ENCODE data around the gene SETBP1. TPM values are rescaled to one million over a fixed set of nuclear protein-coding genes. Genes with fewer than 3 reads are reported as not detected.

SETBP1 gene
- total and polyA plus RNA-seq, 2 of the 4 experiments (the other 2 are of a cell fraction) = 0.19 to 0.36 TPM

GRCh38 chr18:44744161-44745121 is 63.8 kb downstream of the SETBP1 start:
- Histone ChIP-seq H4K20me1 (ENCODE audit: insufficient read depth, low read length) (no peaks in the 10 kb centered on the region), H3K18ac (ENCODE audit: low read depth, low read length) (no peak overlapping the region), H4K8ac (ENCODE audit: low read depth in 2 of 2, low read length in 2 of 2) (no peak overlapping the region), H2AFZ (replicated peaks; ENCODE audit: low read length, poor library complexity) (no peak overlapping the region), H4K5ac (ENCODE audit: low read depth, low read length) (no peak overlapping the region), H3K9ac (ENCODE audit: low read depth, low read length) (no peak overlapping the region), H2AK5ac (ENCODE audit: low read depth, low read length) (no peak overlapping the region), H2BK5ac (ENCODE audit: low read depth, low read length, poor library complexity, severe bottlenecking) (no peak overlapping the region), H2BK15ac (ENCODE audit: low read depth, low read length) (no peak overlapping the region), H3K4me2 (ENCODE audit: low read depth, low read length) (no peak overlapping the region), H3K27me3 (ENCODE audit: control insufficient read depth, insufficient read depth, low read length) (peaks cover 4% of the 10 kb centered on the region; the same call in 1 of the 2 replicates), H3K36me3 (ENCODE audit: control insufficient read depth, insufficient read depth, low read length) (no peaks in the 10 kb centered on the region), H3K9me3 (ENCODE audit: control insufficient read depth, insufficient read depth, low read length) (no peaks in the 10 kb centered on the region), H3K14ac (replicated peaks; ENCODE audit: low read depth, low read length) (no peak overlapping the region), H3K4me1 (ENCODE audit: control insufficient read depth, insufficient read depth, low read length) (no peaks in the 10 kb centered on the region; the same call in 1 of the 2 replicates), H3K79me1 (ENCODE audit: low read depth in 1 of 2, low read length in 2 of 2) (no peaks in the 10 kb centered on the region), H2AK9ac (replicated peaks; ENCODE audit: low read depth, low read length, poor library complexity) (no peak overlapping the region), H2BK120ac (ENCODE audit: low read depth, low read length) (no peak overlapping the region), H3K23ac (ENCODE audit: low read depth, low read length) (no peak overlapping the region), H2BK20ac (ENCODE audit: low read depth, low read length) (no peak overlapping the region), H4K91ac (ENCODE audit: insufficient read depth, low read depth, low read length) (no peak overlapping the region), H3K9me1 (ENCODE audit: insufficient read depth, low read length) (0 out of 2 replicates have a peak, but pooled peaks cover 4% of the 10 kb centered on the region), H3K4ac (ENCODE audit: low read depth, low read length) (no peak overlapping the region), H3K56ac (ENCODE audit: extremely low read depth, insufficient read depth, low read length) (no peak overlapping the region), H3K4me3 (ENCODE audit: insufficient read depth, low read depth, low read length) (no peak overlapping the region), H3K27ac (ENCODE audit: insufficient read depth, low read length) (no peak overlapping the region)
- intact Hi-C loops (cut with micrococcal nuclease) = no loop called here
- POLR2A ChIA-PET (ENCODE audit: unreplicated experiment) = no interaction called here
- whole genome bisulfite sequencing, 2 experiments (ENCODE audit: extremely low coverage in 2 of 2, insufficient read length in 1 of 2) = 75% methylated on average over 23 of the region's 50 CpGs; no CpG with 5 or more reads in 1 of the 2 experiments
- no TSS peak for BruUV-seq (replicated peaks)
- CTCF ChIA-PET = no interaction called here
- no peak for ATAC-seq (ENCODE audit: low read depth)
- no peak for DNase-seq
- dilution Hi-C loops (cut with HindIII; ENCODE audit: low sequenced_read_pairs, unreplicated experiment) = no loop called here
- in situ Hi-C loops (cut with MboI; ENCODE audit: low sequenced_read_pairs) = no loop called here
- TF ChIP-seq MAFK (IDR thresholded peaks at IDR 0.05; ENCODE audit: low read depth, low read length) = no peak
- no peak for TF ChIP-seq FOS (IDR thresholded peaks at IDR 0.05; ENCODE audit: low read depth, low read length)
- TF ChIP-seq RAD21 (IDR thresholded peaks at IDR 0.05; ENCODE audit: low read length) = no peak
- no peak for TF ChIP-seq SMC3 (IDR thresholded peaks at IDR 0.05; ENCODE audit: low read depth, low read length)
- TF ChIP-seq USF2 (IDR thresholded peaks at IDR 0.05; ENCODE audit: low read depth, low read length) = no peak
- no peak for TF ChIP-seq CTCF (conservative IDR thresholded peaks at IDR 0.05; ENCODE audit: low read depth, low read length)
- TF ChIP-seq NFE2L2 (IDR thresholded peaks at IDR 0.05; ENCODE audit: low read depth, low read length) = no peak
- TF ChIP-seq MXI1 (IDR thresholded peaks at IDR 0.05; ENCODE audit: borderline replicate concordance, low read depth, low read length) = no peak
- no peak for TF ChIP-seq POLR2A (IDR thresholded peaks at IDR 0.05; ENCODE audit: low read depth, low read length)
- no peak for TF ChIP-seq RCOR1 (IDR thresholded peaks at IDR 0.05; ENCODE audit: insufficient replicate concordance, low read length)
- no peak for TF ChIP-seq CHD1 (IDR thresholded peaks at IDR 0.05; ENCODE audit: low read depth, low read length)
- TF ChIP-seq CEBPB (IDR thresholded peaks at IDR 0.05; ENCODE audit: low read depth, low read length) = no peak
- TF ChIP-seq MAZ (IDR thresholded peaks at IDR 0.05; ENCODE audit: borderline replicate concordance, low read depth, low read length) = no peak
- no peak for TF ChIP-seq ELK1 (IDR thresholded peaks at IDR 0.05; ENCODE audit: borderline replicate concordance, low read depth, low read length)

Measured in IMR-90 (cell line).